RCC 7860 (cell line): ENCODE measurements around the gene USP6NL.
"Not testable (repeated sequence)": the region's sequence is repeated elsewhere in the genome, so short reads cannot be mapped to it uniquely, and the experiment has no call there.

Source experiments
- DNase-seq: peaks from one replicate; pipeline ENCODE4 v3.0.0-alpha.2; 2015; ENCODE audit warnings: low spot score
- FAIRE-seq: peaks from 2 replicates; lab custom pipeline; 2012; peaks lifted over from hg19 to GRCh38; lab: Jason Lieb, UNC

Gene USP6NL

DNA sequence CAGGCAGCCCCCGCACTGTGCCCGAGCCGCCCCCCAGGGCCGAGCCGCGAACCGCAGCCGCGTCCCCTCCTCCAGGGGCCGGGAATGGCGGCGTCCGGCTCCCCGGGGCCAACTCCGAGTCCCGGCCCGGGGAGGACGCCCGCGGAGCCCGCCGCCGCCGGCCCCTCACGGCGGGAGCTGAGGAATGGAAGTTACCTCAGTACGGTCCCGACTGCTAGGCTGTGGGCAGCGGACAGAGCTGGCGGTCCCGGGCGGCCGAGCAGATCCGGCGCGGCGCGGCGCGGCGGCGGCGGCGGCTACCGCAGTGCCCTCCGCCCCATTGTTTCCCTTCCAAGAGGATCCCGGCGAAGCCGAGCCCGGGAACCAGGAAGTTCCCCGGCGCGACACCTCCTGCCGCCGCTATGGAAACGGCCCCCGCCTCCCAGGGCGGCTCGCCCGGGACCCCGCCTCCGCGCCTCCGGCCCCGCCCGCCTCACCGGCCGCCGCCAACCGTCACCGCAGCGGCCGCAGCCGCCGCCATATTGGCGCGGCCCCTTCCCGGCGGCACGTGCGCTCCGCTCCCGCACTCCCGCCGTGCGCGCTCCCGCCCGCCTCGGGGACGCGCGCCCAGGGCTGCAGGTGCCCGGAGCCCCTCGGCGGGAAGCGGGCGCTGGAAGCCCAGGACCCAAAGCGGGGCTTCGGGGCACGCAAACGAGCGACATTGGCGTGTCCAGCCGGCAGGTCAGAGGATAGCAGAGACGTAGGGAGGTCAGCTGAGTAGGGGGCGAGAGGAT, at the start of gene USP6NL:
TSS of gene USP6NL (minus strand) at position 403 of the 773 bp plus-strand sequence. CDS start 14,016 bp downstream, outside the sequence.
- DNase-seq, result peak; percentile 61
- no peak for FAIRE-seq

GRCh38 chr10:11658801-11659368, 47.4 kb upstream of the USP6NL start:
- FAIRE-seq, result no peak
- DNase-seq, result no peak

DNA sequence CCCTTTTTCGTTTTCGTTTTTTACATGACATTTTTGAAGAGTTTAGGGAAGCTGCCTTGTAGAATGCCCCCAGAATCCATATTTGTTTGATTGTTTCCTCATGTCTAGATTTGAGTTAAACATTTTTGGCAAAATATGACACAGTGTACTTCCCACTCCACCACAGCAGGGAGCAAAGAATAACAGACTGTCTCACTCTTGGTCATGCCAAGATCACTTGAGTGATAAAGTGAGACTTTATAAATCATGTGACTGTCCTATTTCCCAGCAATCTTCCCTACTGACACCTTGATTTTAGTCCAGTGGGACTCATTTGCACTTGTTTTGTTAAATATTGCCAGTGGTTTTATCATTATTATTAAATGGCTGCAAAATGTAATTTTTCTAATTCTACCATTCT, 44.4 kb upstream of the USP6NL start:
- FAIRE-seq (no peak), DNase-seq (no peak)

- DNase-seq (no peak), FAIRE-seq (no peak)
Measured at GRCh38 chr10:11654659-11655058, 43.2 kb upstream of the USP6NL start.

GRCh38 chr10:11653758-11654471, 42.5 kb upstream of the USP6NL start:
- no peak for DNase-seq
- no peak for FAIRE-seq

DNA sequence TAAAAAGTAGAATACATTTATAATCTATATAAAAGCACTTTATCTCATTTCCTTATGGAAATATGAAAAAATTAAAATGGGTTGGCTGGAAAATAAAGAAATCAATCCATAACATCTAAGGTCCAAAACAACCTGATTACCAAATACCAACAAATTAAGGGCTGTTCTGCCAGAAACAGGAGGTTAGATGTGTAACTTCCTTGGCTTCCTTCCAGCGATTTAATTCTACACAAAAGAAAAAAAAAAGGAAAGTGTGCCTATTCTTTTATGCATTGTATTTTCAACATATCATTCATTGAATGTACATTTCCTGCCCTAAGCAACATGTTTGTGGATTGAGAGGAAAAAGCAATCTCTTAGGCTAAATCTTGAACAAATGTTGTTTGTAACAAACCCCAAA, 36.2 kb upstream of the USP6NL start:
- no peak for DNase-seq
- FAIRE-seq, result no peak

- no peak for FAIRE-seq
- DNase-seq, result no peak
Measured at GRCh38 chr10:11646450-11646849, 35.0 kb upstream of the USP6NL start.

GRCh38 chr10:11643039-11643438, 31.6 kb upstream of the USP6NL start:
- DNase-seq, result no peak
- no peak for FAIRE-seq

DNA sequence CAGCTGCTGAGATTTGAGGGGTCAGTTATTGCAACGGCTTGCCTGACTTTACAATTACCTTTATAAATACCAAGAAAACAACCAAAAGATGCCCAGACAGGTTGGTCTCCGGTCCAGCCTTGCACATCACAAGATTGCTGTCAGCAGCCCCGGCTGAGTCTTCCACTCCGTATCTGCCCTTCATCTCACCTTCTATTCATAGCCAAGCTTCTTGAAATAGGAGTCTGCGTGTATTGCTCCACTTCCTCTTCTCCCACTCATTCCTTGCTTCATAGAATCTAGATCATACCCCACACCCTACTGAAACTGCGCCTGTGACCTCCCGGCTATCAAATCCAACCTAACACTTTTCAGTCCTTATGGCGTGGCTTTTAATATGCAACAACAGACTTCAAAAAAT, 31.1 kb upstream of the USP6NL start:
- no peak for DNase-seq
- FAIRE-seq, result no peak

DNA sequence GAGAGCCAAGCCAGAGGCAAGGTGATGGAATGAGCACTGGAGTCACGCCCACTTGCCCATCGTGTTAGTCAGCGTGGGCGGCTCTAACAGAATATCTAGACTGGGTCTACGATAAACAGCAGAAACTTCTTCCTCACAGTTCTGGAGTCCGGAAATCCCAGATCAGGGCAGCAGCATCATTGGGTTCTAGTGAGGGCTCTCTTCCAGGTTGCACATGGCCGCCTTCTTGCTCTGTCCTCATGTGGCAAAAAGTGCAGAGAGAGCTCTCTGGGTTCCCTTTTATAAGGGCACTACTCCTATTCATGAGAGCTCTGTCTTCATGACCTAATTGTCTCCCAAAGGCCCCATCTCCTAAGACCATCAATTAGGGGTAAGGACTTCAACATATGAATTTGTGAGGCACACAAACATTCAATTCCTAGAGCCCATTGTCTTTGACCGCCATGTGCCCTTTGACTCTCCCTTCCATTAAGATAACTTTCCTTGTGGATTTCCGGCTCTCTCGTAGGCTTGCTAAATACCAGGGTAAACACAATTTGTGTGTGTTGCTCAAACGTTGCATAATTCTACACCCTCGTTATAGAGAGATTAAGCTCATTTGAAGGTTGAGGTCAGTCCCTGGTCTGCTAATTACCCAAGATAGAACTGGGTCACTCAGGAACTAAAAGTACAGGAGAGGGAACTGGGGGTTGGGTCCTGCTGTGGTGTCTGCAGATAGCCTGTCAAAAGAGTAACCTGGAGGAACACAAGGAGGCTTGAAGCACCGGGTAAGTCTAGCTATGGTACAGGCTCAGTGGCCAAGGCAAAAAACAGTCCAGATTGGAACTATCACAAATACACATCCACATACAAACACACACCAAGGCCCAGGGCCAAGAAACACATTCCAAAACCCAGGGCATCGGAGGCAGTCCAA, 28.7 kb upstream of the USP6NL start:
- no peak for DNase-seq

GRCh38 chr10:11639362-11639761, 27.9 kb upstream of the USP6NL start:
- FAIRE-seq (no peak), DNase-seq (no peak)

More for the DNA sequence above, 28.7 kb upstream of the USP6NL start:
- no peak for FAIRE-seq

DNA sequence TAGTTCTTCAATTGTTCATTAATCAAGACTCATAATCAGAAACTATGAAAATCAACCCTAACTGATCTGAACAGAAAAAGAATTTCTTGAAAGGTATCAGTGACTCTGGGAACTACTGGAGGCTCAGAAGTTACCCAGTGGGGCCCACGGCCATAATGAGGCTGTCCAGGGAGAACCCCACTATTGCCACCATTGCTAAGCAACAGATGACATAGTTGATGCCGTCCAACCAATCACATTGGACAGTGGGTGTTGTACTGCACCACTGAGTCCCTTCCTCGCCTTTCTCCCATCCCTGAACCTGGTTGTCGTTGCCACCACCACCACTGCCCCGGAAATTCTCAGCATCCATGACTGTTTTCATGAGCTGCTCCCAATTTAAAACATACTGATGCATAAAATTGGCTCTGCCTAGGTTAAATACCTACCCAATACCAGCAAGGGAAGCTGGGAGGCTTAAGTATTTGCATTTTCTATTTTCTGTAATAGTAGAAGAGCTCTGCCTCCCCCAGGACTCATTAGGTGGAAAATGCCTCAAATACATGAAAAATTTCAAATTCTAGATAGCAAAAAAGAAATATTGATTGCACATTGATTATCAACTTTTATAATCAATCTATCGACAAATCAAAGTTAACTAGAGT, 26.7 kb upstream of the USP6NL start:
- DNase-seq (no peak), FAIRE-seq (no peak)

DNA sequence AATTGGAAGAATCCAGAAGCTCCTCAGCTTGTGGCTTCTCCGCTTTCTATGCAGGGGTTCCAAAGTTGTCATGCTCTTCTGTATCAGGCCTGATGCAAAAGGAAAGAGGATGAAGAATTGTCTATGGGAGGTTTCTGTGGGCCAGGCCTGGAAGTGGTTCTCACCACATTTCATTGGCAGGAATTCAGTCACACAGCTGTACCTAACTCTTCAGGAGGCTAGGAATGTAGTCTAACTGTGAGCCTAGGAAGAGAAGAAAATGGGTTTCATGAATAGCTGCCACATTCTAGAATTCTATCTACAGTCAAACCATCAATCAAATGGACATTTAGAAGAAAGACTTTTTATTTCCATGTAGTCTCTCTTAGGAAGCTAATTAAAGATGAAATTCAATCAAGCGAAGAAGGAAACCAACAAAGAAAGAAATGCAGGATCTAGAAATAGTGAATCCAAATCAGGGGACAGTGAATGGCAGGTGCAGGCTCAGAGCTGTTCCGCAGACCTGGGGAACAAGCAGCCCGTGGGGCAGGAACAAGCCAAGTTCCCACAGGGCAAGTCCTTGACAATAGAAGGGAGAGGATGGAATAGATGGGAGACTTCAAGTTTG, 25.4 kb upstream of the USP6NL start:
- DNase-seq, result no peak
- no peak for FAIRE-seq

DNA sequence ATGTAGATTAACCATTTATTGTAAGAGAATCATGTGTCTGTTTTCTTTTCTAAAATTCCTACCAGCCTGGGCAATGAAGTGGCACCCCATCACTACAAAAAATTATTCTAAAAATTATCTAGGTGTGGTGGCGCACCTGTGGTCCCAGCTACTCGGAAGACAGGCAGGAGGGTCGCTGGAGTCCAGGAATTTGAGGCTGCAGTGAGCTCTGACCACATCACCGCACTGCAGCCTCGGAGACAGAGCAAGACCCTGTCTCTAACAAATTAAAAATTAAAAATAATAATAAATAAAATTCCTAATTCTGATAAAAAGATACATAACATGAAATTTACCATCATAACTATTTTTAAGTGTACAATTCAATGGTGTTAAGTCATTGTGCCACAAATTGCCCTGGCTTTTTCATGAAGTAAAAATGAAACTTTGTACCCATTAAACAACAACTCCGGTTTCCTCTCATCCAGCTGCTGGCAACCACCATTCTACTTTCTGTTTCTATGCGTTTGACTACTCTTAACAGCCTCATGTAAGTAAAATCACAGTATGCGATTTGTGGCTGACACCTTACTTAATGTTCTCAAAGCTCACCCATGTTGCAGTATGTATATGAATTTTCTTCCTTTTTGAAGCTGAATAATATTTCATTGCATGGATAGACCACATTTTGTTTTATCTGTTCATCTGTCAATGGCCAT, 20.6 kb upstream of the USP6NL start:
- FAIRE-seq, result no peak

DNA sequence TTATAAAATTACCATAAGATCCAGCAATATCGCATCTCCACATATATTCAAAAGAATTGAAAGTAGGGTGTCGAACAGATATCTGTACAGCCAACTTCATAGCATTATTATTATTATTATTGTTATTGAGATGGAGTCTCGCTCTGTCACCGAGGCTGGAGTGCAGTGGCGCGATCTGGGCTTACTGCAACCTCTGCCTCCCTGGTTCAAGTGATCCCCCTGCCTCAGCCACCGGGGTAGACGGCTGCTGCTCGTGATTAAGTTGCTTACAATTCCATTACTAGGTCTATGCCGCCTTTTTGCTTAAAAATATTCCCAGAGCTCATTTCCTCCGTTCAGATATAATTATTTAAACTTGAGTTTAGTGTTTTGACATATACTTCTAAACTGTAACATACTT, 19.8 kb upstream of the USP6NL start:
- DNase-seq (no peak), FAIRE-seq (no peak)

More for the DNA sequence above, 20.6 kb upstream of the USP6NL start:
- DNase-seq, result no peak

- DNase-seq (no peak), FAIRE-seq (no peak)
Measured at GRCh38 chr10:11629731-11630130, 18.3 kb upstream of the USP6NL start.

- not testable (repeated sequence) for DNase-seq, FAIRE-seq
Measured at GRCh38 chr10:11627941-11628340, 16.5 kb upstream of the USP6NL start.

DNA sequence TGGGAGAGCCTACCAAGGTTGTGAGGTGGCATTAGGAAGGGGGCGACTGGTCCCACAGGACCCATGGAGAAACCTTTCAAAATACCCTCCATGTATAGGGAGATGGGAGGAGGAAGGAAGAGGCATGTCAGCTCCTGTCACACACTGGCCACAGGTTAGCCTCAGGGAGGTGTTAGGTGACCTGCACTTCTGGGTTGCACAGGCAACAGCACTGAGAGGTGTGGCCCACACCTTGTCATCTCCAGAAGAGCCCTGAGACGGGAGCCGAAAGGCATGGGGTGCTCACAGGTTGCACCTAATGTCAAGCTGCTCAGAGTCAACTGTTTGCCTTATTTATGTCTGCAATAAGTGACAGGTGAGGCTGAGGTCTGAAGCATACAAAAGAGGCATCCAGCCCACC, 14.6 kb upstream of the USP6NL start:
- no peak for DNase-seq
- FAIRE-seq, result no peak

DNA sequence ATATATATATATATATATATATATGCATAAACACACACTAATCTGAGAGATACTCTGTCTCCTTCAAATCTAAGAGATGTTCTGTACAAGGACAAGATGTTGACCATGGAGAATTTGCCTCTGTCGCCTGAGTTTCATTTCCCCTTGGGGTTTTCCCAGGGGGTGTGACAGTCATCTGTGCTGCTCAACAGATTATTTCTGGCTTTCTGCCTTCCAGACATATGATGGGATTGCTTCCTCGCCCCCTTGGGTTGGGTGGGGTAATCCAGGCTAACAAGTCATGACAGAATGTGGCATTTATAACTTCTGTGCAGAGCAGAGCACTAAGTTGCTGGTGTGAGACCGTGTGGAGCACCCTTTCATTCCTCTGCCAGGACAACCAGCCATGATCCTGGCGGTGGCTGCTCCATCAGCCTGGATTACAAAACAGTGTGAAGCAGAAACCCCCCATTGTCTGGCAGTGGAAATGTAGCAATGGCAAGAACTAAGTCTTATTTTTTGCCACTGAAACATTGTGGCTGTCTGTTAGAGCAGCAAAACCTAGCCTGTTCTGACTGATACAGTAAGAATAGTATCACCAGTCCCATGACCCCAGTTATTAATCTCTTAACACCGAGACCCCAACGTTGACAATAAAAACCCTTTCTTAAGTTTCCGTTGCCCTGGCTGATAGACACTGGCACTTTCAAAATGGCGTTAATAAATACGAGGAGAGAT, 13.7 kb upstream of the USP6NL start:
- no peak for FAIRE-seq

More for the DNA sequence above, 13.7 kb upstream of the USP6NL start:
- DNase-seq, result no peak
